SK-N-SH (cell line): ENCODE measurements around the gene TMEM151A. TPM values are rescaled to one million over a fixed set of nuclear protein-coding genes. Genes with fewer than 3 reads are reported as not detected.

ENCODE experiments used
- CTCF ChIA-PET: fragments of 300-600, 350-600 bp; formaldehyde crosslinking; extraction: SDS; loops from one replicate; lab custom pipeline; 2021; lab: Yijun Ruan, JAX
- POLR2A ChIA-PET: fragments of 350-600 bp; sonication (Branson Sonifier 250); formaldehyde crosslinking; extraction: SDS; loops from one replicate; lab custom pipeline; 2020; ENCODE audit warnings: antibody characterized with exemption, inconsistent platforms; lab: Yijun Ruan, JAX
- DNase-seq: peaks from one replicate; pipeline ENCODE4 v3.0.0; 2012
- H2AFZ ChIP-seq: fragments of 200-600 bp; sonication (generic); 2 replicates; pipeline ENCODE4 v1.8.1; 2016; ENCODE audit warnings: antibody characterized with exemption, mild to moderate bottlenecking, low read depth
- H3F3A ChIP-seq: fragments of 200-600 bp; sonication (generic); replicated peaks from 2 replicates; pipeline ENCODE3; 2016; ENCODE audit warnings: antibody characterized with exemption, mild to moderate bottlenecking; ENCODE audit not compliant: insufficient read depth
- H3K27ac ChIP-seq, 2 experiments: fragments of 200-500 bp in 1 of 2; fragments of 200-600 bp in 1 of 2; sonication (Bioruptor generic) in 1 of 2; sonication (generic), shearing (Covaris generic) in 1 of 2; 2 replicates each; pipeline versions ENCODE4 v1.5.1 to v1.6.1; 2014 to 2016; ENCODE audit warnings: low read depth in 2 of 2, inconsistent platforms in 1 of 2, low read length in 1 of 2, mild to moderate bottlenecking in 1 of 2, mixed read lengths in 1 of 2
- H3K27me3 ChIP-seq: fragments of 200-600 bp; sonication (generic), shearing (Covaris generic); 2 replicates; pipeline ENCODE4 v1.6.1; 2016; ENCODE audit warnings: mixed run types; ENCODE audit not compliant: insufficient read depth
- H3K36me3 ChIP-seq, 2 experiments: fragments of 200-500 bp in 1 of 2; fragments of 200-600 bp in 1 of 2; sonication (Bioruptor generic) in 1 of 2; sonication (generic) in 1 of 2; replicated peaks in 1 of 2; 2 replicates each; pipeline versions ENCODE3 to v1.5.1; 2014 to 2016; ENCODE audit warnings: low read length in 1 of 2, mild to moderate bottlenecking in 1 of 2; ENCODE audit not compliant: insufficient read depth in 2 of 2, control insufficient read depth in 1 of 2
- H3K4me1 ChIP-seq, 2 experiments: fragments of 200-500 bp in 1 of 2; fragments of 200-600 bp in 1 of 2; sonication (Bioruptor generic) in 1 of 2; sonication (generic), shearing (Covaris generic) in 1 of 2; 2 replicates each; pipeline versions ENCODE4 v1.5.1 to v1.6.1; 2014 to 2016; ENCODE audit warnings: low read depth in 1 of 2, low read length in 1 of 2, mixed run types in 1 of 2; ENCODE audit not compliant: insufficient read depth in 2 of 2, control insufficient read depth in 1 of 2
- H3K4me2 ChIP-seq: fragments of 200-600 bp; sonication (generic), shearing (Covaris generic); 2 replicates; pipeline ENCODE4 v1.6.1; 2017; ENCODE audit warnings: mixed run types
- H3K4me3 ChIP-seq, 2 experiments: fragments of 200-500 bp in 1 of 2; fragments of 200-600 bp in 1 of 2; sonication (Bioruptor generic) in 1 of 2; sonication (generic), shearing (Covaris generic) in 1 of 2; 2 replicates each; pipeline versions ENCODE4 v1.5.1 to v1.8.1; 2014 to 2016; ENCODE audit warnings: low read depth in 2 of 2, inconsistent platforms in 1 of 2, low read length in 1 of 2, mild to moderate bottlenecking in 1 of 2, mixed read lengths in 1 of 2, moderate library complexity in 1 of 2
- H3K79me2 ChIP-seq: fragments of 200-600 bp; sonication (generic); 2 replicates; pipeline ENCODE4 v1.8.1; 2017; ENCODE audit warnings: mild to moderate bottlenecking; ENCODE audit not compliant: insufficient read depth
- H3K9ac ChIP-seq: fragments of 200-600 bp; sonication (generic); 2 replicates; pipeline ENCODE4 v1.6.1; 2017; ENCODE audit warnings: mixed run types
- H3K9me2 ChIP-seq: fragments of 200-600 bp; sonication (generic); 2 replicates; pipeline ENCODE4 v1.6.1; 2017; ENCODE audit warnings: mixed run types
- H3K9me3 ChIP-seq: fragments of 200-600 bp; sonication (generic); 2 replicates; pipeline ENCODE4 v1.6.1; 2017; ENCODE audit warnings: mixed run types, mild to moderate bottlenecking, moderate library complexity
- H4K20me1 ChIP-seq: fragments of 200-600 bp; sonication (generic); 2 replicates; pipeline ENCODE4 v1.6.1; 2017; ENCODE audit warnings: mild to moderate bottlenecking, mixed run types; ENCODE audit not compliant: insufficient read depth
- CHD2 ChIP-seq: fragments of 150-350 bp; IDR thresholded peaks from 2 replicates; pipeline ENCODE4 v1.6.1; 2018; ENCODE audit warnings: low read length; ENCODE audit not compliant: partially characterized antibody
- ELF1 ChIP-seq: IDR thresholded peaks from 2 replicates; pipeline ENCODE4 v1.4.0; 2012
- EP300 ChIP-seq, 2 experiments: IDR thresholded peaks; 2 replicates each; pipeline versions ENCODE4 v1.4.0 to v1.6.1; 2012; ENCODE audit warnings: borderline replicate concordance in 1 of 2, low read depth in 1 of 2, low read length in 1 of 2
- FOXM1 ChIP-seq: IDR thresholded peaks from 2 replicates; pipeline ENCODE4 v1.4.0; 2012; ENCODE audit warnings: low read depth, mild to moderate bottlenecking
- NFIC ChIP-seq: IDR thresholded peaks from 2 replicates; pipeline ENCODE4 v1.4.0; 2012; ENCODE audit warnings: borderline replicate concordance
- NRF1 ChIP-seq: IDR thresholded peaks from 2 replicates; pipeline ENCODE4 v1.6.1; 2012; ENCODE audit warnings: low read depth, mild to moderate bottlenecking, low read length
- TCF12 ChIP-seq: IDR thresholded peaks from 2 replicates; pipeline ENCODE4 v1.4.0; 2012
- TEAD4 ChIP-seq: IDR thresholded peaks from 2 replicates; pipeline ENCODE4 v1.4.0; 2012; ENCODE audit warnings: mild to moderate bottlenecking, borderline replicate concordance; ENCODE audit not compliant: insufficient read depth
- USF1 ChIP-seq: IDR thresholded peaks from 2 replicates; pipeline ENCODE4 v1.4.0; 2012; ENCODE audit warnings: low read depth, borderline replicate concordance
- YY1 ChIP-seq: IDR thresholded peaks from 2 replicates; pipeline ENCODE4 v1.4.0; 2012; ENCODE audit warnings: low read depth, mild to moderate bottlenecking
- WGBS: methylation state at CpG from one replicate; pipeline ENCODE4 v1.1.6; 2017; ENCODE audit warnings: low lambda C conversion rate; 5-methylcytosine and 5-hydroxymethylcytosine counted together
- polyA plus RNA-seq, 3 experiments: library from polyadenylated mRNA; depleted of rRNA; stranded (reverse); fragments of >200 nt; gene quantifications; 2 replicates each; pipeline ENCODE4 v1.2.3, GENCODE V29; 2012

TMEM151A gene
- polyA plus RNA-seq, 1 of the 3 experiments (the other 2 are of a cell fraction), result 0.35 TPM

- peaks cover under 1% of the 10 kb centered on the region for H3F3A ChIP-seq
- H3K27me3 ChIP-seq, result no peaks in the 10 kb centered on the region
- H2AFZ ChIP-seq, result no peak overlapping the region
- CTCF ChIA-PET, result interaction anchor here (0.7 to 12.4 kb wide), 7 partner anchors 9 to 95 kb away, joined by 3 to 280 read pairs (median 3); partner anchors contain the start of gene RIN1
- TF ChIP-seq NRF1 (peak; percentile 38; the same call in 1 of the 2 replicates), CHD2 (no peak)
- peak; percentile 80 for DNase-seq
- H3K9ac ChIP-seq, result no peak overlapping the region
- H3K4me1 ChIP-seq, result peaks cover 32 to 60% of the 10 kb centered on the region in 2 experiments
- no peaks in the 10 kb centered on the region for H3K9me3 ChIP-seq
- H3K9me2 ChIP-seq, result no peaks in the 10 kb centered on the region
- WGBS, result 58% methylated on average over 9 of the region's 14 CpGs
- no peaks in the 10 kb centered on the region for H3K36me3 ChIP-seq
- peak overlapping the region; percentile 21 to 100; a peak in 3 of 4 replicates for H3K27ac ChIP-seq
- H3K4me2 ChIP-seq, result peak overlapping the region; percentile 20; the same call in 1 of the 2 replicates
- no peak overlapping the region for H3K4me3 ChIP-seq
- POLR2A ChIA-PET, result interaction anchor here (0.6 to 2.4 kb wide), 4 partner anchors 10 to 103 kb away, joined by 3 to 10 read pairs (median 6); partner anchors contain the start of gene YIF1A
- H3K79me2 ChIP-seq, result no peaks in the 10 kb centered on the region
- H4K20me1 ChIP-seq, result no peaks in the 10 kb centered on the region
Observed at GRCh38 chr11:66317322-66317722, 25.6 kb downstream of the TMEM151A start.

GRCh38 chr11:66317723-66318599 lies 26.3 kb downstream of the TMEM151A start:
- ChIA-PET CTCF (interaction anchor here (0.7 to 12.4 kb wide), 7 partner anchors 9 to 95 kb away, joined by 3 to 280 read pairs (median 3); partner anchors contain the start of gene RIN1), POLR2A (interaction anchor here (2.2 to 2.4 kb wide), 2 partner anchors 9 to 29 kb away, joined by 10 read pairs; partner anchors contain the start of gene YIF1A)
- Histone ChIP-seq H3K9ac (no peak overlapping the region), H2AFZ (no peak overlapping the region), H3K9me3 (no peaks in the 10 kb centered on the region), H3K27ac (peak overlapping the region; percentile 21 to 100; a peak in 3 of 4 replicates), H3K9me2 (no peaks in the 10 kb centered on the region), H3K4me1 (peaks cover 32 to 60% of the 10 kb centered on the region in 2 experiments), H4K20me1 (no peaks in the 10 kb centered on the region), H3K4me3 (no peak overlapping the region), H3K27me3 (no peaks in the 10 kb centered on the region), H3K4me2 (peak overlapping the region; percentile 20; the same call in 1 of the 2 replicates), H3F3A (no peaks in the 10 kb centered on the region)
- DNase-seq, result peak; percentile 69
- 62% methylated on average over 11 of the region's 16 CpGs for WGBS
- no peak for TF ChIP-seq TEAD4
- no peak for TF ChIP-seq YY1
- no peak for TF ChIP-seq USF1
- no peak for TF ChIP-seq EP300 (IDR thresholded peaks at IDR 0.05; ENCODE audit: borderline replicate concordance in 1 of 2, low read depth in 1 of 2, low read length in 1 of 2)
- no peak for TF ChIP-seq ELF1
- no peak for TF ChIP-seq NFIC
- no peak for TF ChIP-seq TCF12
- TF ChIP-seq FOXM1, result no peak
- TF ChIP-seq, all 33 proteins: peak for 0
- H3K36me3 ChIP-seq, result no peaks in the 10 kb centered on the region
- H3K79me2 ChIP-seq, result no peaks in the 10 kb centered on the region
